ENCODE data around the gene PANK4.

The PANK4 gene

DNA sequence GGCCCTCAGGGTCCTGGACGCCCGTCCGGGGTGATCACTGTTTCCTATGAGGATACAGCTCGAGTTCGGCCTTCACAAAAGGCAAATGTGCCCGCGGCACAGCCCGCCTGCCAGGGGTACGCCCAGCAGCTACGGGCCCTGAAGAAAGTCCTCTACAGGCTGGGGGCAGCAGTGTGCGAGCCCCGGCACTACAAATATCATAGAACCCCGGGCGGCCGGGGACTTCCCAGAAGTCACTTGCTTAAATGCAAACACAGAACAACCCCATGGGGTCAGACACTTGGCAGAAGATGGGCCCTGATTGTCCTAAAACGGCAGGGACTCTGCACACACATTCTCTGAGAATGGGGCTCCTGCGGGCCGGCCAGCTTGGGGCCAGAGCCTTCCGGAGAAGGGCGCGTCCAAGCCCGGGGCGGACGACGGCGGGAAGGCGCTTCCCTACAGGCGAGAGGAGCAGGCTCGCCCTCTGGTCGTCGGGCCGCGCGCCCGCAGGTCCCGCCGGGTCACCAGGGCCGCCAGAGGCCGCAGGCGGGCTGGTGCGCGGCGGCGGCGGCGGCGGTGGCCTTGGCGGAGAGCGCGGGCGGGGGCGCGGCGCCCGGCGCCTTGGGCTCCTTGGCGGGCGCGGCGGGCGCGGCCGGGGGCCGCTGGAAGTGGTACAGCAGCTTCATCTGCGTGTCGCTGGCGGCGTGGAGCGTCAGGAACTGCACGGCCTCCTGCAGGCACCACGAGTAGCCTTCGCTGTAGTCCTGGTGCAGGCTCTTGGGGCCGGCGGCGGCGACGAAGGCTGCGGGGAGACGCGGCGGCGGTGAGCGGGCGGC, 2.8 kb upstream of the PANK4 start:
- no peak for DNase-seq (ENCODE audit: low read depth)

DNA sequence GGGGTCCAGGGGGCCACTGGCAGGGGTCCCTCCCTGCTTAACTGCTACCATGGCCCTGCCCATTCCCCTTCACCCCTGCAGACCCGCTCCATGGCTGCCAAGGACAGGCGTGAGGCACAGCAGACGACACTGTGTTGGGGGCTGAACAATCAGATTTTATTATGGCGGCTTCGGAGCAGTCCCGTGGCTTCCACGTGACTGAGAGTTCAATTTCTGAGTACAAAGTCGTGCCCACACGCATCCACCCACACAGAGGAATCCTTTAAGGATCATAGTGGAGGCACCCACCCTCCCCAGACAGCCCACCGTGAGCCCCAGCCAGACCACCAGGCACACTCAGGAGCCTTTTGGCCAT, 2.2 kb upstream of the PANK4 start:
- no peak for DNase-seq (ENCODE audit: low read depth)

DNA sequence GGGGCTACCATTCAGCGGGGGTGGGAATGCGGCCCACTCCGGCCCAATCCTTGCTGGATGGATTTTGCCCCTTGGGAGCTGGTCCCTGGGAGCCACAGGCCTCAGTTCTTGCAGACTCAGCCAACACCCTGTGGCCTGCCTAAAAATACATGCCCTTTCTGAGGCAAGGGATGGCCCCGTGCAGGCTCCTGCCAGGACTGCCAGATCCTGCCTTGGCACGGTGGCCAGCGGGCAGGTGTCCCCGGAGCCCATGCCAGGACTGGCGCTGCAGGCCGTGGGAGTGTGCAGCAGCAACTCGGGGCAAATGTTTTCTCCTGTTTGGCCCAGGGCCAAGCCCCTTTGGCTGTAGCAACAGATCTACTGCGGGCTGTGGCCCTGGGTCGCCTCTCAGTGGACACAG, 1.6 kb upstream of the PANK4 start:
- DNase-seq (ENCODE audit: low read depth): no peak

DNA sequence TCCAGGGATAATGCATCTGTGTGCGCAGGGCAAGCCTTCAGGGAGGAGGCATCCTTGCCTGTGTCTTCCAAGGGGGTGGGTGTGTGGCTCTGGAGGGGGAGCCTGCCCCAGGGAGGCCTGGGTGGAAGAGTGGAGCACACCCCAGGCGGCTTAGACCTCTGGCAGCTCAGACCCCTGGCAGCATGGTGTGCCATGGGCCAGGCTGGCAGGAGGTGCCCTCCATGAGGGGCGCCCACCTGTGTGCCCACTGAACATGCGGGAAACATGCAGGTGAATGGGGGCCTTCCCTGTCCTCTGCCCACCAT, 1.1 kb upstream of the PANK4 start:
- DNase-seq (ENCODE audit: low read depth): no peak

DNA sequence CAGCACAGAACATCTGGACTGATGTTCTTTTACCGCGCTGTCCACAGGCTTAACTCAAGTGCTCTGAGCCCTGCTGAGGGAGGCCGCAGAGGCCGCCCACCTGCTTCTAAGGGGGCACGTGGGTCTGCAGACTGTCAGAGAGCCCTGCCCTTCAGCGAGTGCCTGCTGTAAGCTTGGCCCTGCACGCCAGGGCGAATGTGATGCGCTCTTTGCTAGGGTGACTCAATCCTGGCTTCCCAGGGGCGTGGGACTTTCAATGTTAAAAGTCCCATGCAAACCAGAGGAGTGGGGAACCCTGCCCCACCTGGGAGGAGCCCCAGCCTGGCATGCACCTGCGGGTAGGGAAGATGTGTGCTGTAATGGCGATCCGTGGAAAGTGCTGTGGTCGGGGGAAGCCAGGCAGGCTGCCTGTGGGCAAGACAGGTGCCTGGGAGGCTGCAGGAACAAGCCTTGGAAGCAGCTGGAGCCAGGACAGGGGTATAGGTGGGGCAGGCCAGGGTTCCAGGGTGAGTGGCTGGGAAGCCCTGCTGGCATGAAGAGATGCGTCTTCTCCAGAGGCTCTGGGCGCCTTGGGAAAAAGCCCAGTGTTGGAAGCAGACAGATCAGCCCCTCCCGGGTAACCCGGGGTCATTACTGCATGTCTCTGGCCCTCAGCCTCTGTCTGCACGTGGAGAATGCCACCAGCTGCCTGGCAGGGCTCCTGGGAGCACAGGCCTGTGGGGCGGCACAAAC, 594 bp upstream of the PANK4 start:
- DNase-seq (ENCODE audit: low read depth): no peak

DNA sequence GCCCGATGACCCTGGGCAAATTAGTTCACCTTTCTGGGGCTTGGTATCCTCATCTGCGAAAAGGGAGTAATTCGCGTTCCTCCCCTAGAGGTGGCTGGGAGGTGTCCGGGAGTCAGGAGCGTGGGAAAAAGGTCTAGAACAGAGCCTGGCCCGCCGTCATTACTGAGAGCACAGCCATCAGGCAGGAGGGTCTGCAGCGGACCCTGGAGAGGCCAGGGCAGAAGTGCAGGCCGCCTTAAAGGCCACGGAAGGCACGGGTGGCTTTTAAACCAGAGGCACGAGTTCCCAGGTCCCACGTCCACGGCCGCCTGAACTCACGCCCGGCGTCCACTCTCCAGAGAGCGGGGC, 850 bp downstream of the PANK4 start:
- no peak for DNase-seq (ENCODE audit: low read depth)

DNA sequence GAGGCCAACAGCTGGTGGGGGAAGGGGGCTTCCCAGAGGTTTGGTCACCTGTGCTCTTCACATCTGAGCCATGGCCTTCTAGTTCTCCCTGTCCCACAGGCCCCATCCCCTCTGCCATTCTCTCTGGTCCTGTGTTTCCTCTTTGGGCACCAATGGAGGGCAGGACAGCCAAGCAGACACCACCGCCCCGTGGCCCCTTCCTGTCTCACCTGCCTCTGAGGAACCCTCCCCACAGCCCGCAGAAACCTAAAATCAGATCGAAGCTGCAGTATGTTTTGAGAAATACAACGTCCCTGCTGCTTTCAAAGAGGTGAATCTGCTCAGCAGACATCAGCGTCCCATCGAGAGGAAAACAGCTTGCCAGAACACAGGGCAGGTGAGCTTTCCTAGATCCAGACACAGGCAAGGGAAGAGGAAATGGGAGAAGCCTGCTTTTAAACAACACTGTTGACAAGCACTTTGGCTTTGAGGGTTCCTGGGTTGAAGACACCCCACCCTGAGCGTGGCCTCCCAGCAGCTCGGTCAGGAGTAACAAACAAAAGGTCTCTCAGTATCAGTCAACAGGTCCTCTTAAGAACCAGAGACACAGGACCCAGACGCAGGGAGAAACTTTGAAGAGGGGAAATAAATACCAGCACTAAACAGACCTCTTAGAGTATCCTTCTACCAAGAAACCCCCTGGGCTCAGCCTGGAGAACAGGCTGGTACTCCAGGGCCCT, 2.3 kb downstream of the PANK4 start:
- peak; percentile 39 for DNase-seq (ENCODE audit: low read depth)

DNA sequence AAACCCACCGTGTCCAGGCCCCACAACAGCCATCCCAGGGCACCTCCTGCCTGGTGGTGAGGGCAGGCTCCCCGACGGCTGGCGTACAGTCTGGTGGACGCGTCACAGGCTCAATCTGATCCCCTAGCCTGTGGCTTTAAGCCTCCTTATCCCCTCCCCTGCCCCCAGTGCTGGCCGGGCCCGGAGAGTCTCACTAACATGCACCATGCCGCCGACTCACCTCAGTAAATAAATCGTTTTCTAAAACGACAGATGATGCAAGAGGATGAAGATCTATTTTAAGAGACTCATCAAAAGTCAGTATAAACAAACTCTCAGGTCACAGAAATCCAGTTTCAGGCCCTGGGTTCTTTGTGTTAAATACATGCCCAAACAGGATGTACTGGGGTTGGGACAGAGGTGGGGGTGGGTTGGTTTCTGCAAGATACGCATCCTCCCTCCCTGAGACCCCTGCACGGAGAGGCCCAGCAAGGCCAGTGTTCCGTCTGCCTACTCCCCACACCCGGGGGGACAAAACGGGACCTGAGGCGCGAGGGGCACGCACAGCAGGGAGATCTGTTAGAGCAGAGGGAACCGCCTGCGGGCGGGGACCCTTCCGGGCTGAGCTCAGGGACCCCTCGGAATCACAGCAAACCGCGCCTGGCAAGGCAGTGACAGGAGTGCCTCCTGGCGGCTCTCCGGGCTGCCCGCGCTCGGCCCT, 3.1 kb downstream of the PANK4 start:
- DNase-seq (ENCODE audit: low read depth): no peak

DNA sequence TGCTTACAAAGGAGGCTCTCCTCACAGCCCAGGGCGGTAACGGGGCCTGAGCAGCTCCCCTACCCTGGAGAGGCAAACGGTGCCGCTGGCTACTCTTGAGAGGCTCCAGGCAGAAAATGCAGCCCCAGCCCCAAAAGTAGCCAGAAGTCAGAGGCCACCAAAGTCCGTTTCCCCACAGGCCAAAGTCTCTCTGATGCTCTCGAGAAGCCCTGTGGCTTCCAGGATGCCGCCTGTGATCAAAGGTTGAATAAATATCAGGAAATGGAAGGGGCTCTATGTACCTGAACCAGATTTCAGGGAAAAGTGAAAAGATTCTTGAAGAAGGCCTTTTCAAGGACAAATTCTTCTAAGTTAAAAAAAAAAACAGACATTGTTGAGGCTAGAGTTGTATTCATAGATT, 4.2 kb downstream of the PANK4 start:
- no peak for DNase-seq (ENCODE audit: low read depth)

DNA sequence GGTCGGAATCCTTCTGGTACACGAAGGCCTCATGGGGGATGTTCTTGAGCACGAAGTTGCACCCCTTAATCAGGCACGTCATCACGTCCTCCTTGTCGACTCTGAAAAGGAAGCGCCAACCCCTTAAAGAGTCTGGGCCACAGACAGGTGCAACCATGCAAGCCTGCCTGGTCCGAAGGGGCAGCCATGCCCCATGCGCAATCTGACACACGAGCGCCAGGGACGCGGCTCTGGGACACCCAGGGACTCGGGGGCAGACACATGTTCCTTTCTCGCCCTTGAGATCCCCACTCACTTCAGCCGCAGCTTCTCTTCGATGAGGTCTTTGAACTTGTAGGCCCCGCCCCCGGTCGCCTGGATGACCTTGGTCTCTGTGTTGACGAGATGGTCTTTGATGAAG, 5.6 kb downstream of the PANK4 start:
- DNase-seq (ENCODE audit: low read depth): no peak

DNA sequence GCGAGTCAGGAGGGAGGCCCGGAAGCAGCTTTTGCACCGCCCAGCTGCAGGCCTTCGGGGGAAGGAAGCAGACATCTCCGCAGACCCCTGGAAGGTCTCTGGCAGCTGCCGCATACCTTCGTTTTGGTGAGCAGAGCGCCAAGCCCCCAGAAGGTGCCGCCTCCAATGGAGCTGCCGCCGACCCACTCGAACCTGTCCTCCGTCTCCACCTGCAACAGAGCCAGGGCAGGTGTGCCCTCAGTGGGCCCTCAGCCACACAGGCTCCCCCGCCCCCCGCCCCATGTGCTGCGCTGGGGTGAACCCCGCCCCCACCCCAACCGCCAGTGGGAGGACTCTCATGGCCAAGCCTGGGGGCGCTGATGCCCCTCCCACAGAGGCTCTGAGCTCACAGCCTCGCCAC, 6.2 kb downstream of the PANK4 start:
- DNase-seq (ENCODE audit: low read depth): no peak

DNA sequence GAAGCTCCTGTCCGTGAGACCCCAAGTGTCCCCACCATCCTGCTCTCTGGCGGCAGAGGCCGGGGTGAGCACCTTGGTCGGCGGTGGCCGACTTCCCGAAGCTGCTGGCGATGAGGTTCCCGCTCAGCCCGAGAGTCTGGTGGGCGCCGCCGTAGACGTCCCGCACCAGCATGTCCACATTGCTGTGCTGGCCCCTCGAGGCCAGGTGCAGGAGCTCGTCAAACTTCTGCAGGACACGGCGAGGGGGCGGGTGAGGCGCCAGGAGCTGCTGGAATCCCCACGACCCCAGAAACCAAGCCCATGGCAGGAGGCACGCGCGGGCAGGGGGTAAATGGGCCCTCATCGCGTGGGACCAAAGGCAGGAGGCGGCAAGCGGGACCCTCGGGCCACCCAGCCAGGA, 6.7 kb downstream of the PANK4 start:
- no peak for DNase-seq (ENCODE audit: low read depth)

DNA sequence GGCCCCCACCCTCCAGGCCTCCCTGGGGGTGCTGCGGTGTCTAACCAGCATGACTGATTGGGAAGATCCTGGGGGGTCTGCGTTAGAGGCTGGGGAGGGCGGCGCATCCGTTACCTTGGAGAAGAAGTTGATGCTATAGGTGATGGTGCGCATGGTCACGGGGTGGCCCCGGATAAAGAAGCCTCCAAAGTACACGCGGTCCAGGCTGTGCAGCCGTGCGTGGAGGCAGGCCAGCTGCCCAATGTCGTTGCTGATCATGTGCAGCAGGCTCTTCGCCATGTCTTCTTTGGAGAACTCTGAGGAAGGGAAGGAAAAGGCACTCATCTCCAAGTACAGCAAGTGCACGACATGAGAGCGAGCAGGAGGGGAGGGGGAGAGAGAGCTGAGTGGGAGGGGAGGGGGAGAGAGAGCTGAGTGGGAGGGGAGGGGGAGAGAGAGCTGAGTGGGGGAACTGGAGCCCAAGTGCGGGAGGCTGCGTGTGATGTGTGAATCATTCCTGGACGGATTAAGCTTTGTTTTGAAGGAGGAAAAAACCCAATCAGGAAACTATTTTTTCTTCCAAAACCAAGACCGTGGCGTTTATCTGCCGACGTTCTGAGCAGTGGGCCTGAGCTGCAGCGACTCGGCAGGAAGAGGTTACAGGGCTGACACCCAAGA, 7.2 kb downstream of the PANK4 start:
- DNase-seq (ENCODE audit: low read depth): no peak

DNA sequence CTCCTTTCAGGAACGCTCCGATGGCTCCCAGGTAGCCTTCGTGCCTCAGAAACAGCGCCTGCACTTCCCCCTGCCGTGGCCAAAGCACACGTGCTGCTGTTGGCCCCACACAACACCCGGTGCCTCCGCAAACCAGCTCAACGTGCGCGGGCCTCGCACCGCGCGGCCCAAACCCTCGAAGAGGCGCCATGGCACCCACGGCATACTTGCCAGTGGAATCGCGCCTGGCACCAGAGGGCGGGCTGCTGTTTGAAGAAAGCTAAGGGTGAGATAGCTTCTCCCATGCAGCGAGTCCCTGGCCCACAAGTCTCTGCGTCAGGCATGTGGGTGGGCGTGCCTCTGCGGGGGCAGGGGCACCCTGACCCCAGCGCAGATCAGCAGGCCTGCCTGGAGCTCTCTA, 7.9 kb downstream of the PANK4 start:
- no peak for DNase-seq (ENCODE audit: low read depth)

DNA sequence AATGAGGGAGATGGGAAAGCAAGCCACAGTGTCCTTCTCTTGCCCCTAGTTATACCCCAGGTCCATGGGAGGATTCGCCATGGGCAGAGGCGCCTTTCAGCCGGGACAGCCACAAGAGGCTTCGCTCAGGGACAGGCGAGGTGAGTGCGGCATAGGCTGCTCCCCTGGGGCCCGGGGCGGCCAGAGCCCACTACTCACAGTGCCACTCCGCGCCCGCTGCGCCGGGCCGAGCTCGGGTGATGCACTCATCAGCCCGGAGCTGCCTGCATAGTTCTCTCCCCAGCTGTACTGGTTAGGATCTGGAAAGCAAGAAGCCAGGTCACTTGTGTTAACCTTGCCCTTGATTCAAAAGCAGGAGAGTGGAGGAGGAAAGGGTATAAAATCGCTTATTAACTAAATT, 8.4 kb downstream of the PANK4 start:
- DNase-seq (ENCODE audit: low read depth): no peak

DNA sequence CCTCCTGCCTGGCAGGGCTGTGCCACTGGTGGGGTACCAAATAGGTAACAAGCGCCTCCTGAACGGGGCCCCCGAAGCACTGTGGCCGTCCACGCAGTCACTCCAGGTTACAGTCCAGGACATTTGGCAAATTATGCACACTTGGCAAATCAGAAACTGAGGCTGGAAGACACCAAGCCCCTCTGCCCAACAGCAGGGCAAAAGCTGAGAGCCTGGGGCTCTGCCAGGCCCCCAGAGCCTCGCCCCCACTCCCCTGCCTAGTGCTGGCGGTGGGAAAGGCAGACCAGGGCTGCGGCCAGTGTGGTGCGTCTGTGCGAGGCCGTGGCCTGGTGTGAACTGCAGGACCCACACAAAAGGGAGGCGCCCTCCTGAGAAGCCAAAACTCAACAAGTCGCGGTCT, 9.4 kb downstream of the PANK4 start:
- no peak for DNase-seq (ENCODE audit: low read depth)

DNA sequence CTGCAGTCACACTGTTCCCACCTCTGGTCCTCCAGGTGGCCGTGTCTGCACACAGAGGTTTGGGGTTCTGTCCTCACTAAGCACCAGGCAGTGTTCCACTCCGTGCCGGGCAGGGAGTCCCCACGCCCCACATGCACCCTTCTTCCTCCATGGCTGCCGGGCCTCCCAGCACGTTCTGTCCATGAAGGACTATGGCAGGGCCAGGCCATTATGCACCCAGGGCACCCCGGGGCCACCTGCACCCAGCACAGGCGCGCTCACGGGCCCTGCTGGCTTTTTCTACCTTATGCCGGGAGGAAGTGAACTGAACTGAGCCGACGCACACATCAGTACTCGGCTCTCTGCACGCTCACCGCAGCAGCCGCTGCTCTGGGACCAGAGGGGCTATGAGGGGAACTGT, 10.3 kb downstream of the PANK4 start:
- no peak for DNase-seq (ENCODE audit: low read depth)

DNA sequence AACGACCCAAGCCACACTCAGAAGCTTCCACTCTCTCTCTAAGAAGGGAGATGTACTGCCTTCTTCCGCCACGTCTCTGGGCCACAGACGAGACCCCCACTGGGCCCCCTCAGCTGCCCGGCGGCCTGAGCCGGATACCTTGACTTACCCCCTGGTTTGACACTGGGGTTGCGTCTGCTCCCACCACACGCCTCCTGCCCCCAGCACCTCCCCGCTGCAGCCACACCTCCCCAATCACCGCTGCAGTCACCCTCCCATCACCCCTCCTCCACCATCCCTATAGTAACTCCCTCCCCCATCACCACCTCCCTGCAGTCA, 10.7 kb downstream of the PANK4 start:
- DNase-seq (ENCODE audit: low read depth): no peak

DNA sequence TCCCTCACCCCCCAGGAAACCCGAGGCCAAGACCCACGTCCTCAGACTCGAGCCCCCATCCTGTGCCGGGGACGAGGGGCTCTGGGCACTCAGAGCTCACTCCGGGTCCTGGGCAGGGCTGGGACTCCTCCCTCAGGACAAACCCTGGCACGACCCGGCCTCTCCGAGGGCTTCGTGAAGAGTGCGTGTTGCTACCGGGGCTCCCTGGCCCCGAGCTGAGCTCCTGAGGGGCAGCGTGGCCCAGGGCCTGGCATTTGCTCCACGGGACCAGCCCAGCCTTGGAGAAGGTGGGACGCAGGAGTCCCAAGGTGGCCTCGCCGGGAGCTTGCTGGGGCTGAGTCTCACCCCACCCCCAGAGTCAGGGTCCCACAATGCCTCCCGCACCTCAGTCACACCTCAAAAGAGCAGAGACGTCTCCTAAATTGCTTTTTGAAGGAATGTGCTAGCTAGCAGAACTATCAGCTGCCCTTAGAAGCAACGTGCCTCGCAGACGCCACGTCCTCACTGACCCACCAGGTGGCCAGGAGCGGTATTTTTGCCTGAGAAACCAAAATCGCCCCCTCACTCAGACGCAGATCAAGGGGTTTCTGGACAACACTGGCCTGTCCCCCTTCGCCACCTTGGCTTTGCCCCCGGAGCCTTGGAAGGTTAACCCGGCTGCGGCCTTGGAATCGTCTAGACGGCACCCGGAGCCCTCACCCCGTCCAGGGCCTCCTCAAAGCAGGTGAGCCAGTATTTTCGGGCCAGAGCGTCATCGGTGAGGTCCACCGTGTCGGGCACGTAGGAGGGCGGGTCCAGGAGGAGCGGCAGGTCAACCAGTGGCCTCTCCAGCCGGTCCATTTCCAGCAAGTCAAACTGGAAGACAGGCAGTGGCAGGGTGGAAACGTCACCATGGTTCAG, 11.3 kb downstream of the PANK4 start:
- no peak for DNase-seq (ENCODE audit: low read depth)

DNA sequence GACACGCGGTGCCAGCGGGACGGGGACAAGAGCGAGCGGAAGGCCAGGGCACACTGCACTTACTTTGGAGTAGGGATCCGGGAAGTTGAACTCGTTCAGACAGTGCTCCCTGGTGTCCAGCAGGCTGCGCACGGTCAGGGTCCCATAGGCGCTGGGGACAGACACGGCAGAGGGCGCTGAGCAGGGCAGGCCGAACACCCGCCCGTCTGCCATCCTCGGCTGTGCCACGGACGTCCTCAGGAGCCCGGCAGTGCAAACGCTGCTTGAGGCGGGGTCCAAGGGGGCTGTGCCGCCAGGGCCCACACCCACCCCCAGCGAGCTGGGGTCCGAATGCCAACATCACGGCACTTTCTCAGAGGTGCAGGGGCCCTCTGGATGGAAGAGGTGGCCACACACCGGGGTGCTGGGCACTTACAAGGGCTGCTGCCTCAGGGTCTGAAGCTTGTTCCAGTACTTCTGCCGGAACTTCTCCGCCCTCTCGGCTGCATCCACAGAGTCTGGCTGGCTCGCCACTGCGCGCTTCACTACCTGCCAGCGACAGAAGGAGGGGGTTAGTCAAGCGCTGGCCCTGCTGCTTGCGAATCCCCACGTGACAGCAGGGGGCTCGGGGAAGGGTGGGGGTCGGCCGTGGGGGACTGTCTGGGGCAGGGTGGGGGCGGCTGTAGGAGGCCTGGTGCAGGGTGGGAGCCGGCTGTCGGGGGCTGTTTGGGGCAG, 12.3 kb downstream of the PANK4 start:
- DNase-seq (ENCODE audit: low read depth): no peak

DNA sequence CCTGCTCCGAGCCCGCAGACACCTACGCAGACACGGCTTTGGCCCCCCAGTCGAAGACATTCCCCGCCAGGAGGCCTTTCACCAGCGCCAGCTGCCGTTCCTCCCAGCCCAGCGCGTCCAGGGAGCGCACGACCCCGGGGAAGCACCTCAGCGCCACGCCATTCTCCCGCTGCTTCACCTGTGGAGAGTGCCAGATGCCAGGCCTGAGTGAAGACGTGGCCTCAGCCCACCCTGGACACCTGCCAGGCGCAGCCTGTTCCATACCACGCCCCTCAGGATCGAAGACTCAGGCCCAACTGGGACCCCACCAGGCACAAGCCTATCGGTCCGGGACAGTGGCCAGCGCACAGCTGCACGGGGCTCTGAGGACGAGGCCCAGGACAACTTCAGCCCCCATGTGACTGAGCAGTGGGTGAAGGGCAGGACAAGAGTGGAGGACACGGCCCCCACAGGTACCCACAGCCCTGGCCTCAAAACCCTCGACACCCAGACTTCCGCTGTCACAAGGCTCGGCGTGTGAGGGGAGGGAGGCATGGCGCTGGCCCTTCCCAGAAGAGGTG, 13.5 kb downstream of the PANK4 start:
- DNase-seq (ENCODE audit: low read depth): no peak
